ENCODE data around the gene CXCL8. TPM values are rescaled to one million over a fixed set of nuclear protein-coding genes. Genes with fewer than 3 reads are reported as not detected.

Gene CXCL8
- polyA plus RNA-seq, 1 of the 3 experiments (the other 2 are of a cell fraction): 6.0 TPM

DNA sequence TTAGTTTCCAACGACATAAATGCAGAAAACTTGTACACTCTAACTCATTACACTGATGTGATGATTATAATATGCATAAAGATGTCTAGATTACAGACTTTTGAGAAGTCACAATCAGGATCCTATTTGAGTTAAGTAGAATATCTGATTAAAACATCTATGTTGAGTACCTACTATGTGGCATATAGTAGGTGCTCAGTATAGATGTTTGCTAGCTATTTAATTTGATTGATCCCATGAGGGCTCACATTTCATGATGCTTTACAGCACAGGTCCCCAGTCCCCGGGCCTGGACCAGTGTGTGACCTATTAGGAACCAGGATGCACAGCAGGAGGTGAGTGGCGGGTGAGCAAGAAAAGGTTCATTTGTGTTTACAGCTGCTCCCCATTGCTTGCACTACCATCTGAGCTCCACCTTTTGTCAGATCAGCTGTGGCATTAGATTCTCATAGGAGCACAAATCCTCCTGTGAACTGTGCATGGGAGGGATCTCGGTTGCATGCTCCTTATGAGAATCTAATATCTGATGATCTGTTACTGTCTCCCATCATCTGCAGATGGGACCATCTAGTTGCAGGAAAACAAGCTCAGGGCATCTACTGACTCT, 33.0 kb upstream of the CXCL8 start:
- no peaks in the 10 kb centered on the region for H3K9me2 ChIP-seq
- WGBS (ENCODE audit: low lambda C conversion rate): 20% methylated on average over 4 of the region's 4 CpGs
- ChIA-PET CTCF (no interaction called here), POLR2A (no interaction called here)
- peak overlapping the region; percentile 70; the same call in 1 of the 2 replicates for H3K4me2 ChIP-seq
- TF ChIP-seq EP300 (IDR thresholded peaks at IDR 0.05; ENCODE audit: borderline replicate concordance in 1 of 2, low read depth in 1 of 2, low read length in 1 of 2): no peak
- TF ChIP-seq, protein P1, sequence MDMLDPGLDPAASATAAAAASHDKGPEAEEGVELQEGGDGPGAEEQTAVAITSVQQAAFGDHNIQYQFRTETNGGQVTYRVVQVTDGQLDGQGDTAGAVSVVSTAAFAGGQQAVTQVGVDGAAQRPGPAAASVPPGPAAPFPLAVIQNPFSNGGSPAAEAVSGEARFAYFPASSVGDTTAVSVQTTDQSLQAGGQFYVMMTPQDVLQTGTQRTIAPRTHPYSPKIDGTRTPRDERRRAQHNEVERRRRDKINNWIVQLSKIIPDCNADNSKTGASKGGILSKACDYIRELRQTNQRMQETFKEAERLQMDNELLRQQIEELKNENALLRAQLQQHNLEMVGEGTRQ (IDR thresholded peaks at IDR 0.05; ENCODE audit: borderline replicate concordance, low read depth, low read length): no peak
- TF ChIP-seq FOSL2 (IDR thresholded peaks at IDR 0.05; ENCODE audit: borderline replicate concordance, low read depth): no peak
- no peak for TF ChIP-seq JUND (IDR thresholded peaks at IDR 0.05)
- TF ChIP-seq RAD21 (IDR thresholded peaks at IDR 0.05; ENCODE audit: low read length): no peak
- TF ChIP-seq NFIC (IDR thresholded peaks at IDR 0.05; ENCODE audit: borderline replicate concordance): no peak
- no peak for TF ChIP-seq YY1 (IDR thresholded peaks at IDR 0.05; ENCODE audit: low read depth)
- TF ChIP-seq FOXM1 (IDR thresholded peaks at IDR 0.05; ENCODE audit: low read depth): no peak
- TF ChIP-seq, protein P2, sequence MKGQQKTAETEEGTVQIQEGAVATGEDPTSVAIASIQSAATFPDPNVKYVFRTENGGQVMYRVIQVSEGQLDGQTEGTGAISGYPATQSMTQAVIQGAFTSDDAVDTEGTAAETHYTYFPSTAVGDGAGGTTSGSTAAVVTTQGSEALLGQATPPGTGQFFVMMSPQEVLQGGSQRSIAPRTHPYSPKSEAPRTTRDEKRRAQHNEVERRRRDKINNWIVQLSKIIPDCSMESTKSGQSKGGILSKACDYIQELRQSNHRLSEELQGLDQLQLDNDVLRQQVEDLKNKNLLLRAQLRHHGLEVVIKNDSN (IDR thresholded peaks at IDR 0.05; ENCODE audit: borderline replicate concordance, low read depth): no peak
- TF ChIP-seq MXI1 (IDR thresholded peaks at IDR 0.05; ENCODE audit: low read depth, low read length): no peak
- no peak for TF ChIP-seq RFX5 (IDR thresholded peaks at IDR 0.05; ENCODE audit: low read length)
- TF ChIP-seq, protein P3, sequence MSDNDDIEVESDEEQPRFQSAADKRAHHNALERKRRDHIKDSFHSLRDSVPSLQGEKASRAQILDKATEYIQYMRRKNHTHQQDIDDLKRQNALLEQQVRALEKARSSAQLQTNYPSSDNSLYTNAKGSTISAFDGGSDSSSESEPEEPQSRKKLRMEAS (IDR thresholded peaks at IDR 0.05; ENCODE audit: low read depth): no peak
- no peak for TF ChIP-seq SMC3 (IDR thresholded peaks at IDR 0.05; ENCODE audit: low read depth, low read length)
- TF ChIP-seq TAF1 (IDR thresholded peaks at IDR 0.05; ENCODE audit: borderline replicate concordance, low read depth, low read length): no peak
- no peak for TF ChIP-seq ELF1 (IDR thresholded peaks at IDR 0.05)
- TF ChIP-seq RXRA (IDR thresholded peaks at IDR 0.05; ENCODE audit: borderline replicate concordance, low read depth): no peak
- TF ChIP-seq ZBTB33 (IDR thresholded peaks at IDR 0.05; ENCODE audit: borderline replicate concordance, low read depth): no peak
- no peak for TF ChIP-seq CTCF (IDR thresholded peaks at IDR 0.05)
- TF ChIP-seq GABPA (IDR thresholded peaks at IDR 0.05; ENCODE audit: low read depth): no peak
- H4K20me1 ChIP-seq (ENCODE audit: insufficient read depth): no peaks in the 10 kb centered on the region
- no peaks in the 10 kb centered on the region for H3K79me2 ChIP-seq (ENCODE audit: insufficient read depth)
- H3K36me3 ChIP-seq (replicated peaks in 1 of 2; ENCODE audit: control insufficient read depth in 1 of 2, insufficient read depth in 2 of 2, low read length in 1 of 2): no peaks in the 10 kb centered on the region
- no peaks in the 10 kb centered on the region for H3K27me3 ChIP-seq (ENCODE audit: insufficient read depth)
- peak overlapping the region in 1 of 2 experiments; percentile 98; a peak in 3 of 4 replicates for H3K27ac ChIP-seq (ENCODE audit: low read depth in 2 of 2, low read length in 1 of 2)
- no peak for DNase-seq
- H2AFZ ChIP-seq (ENCODE audit: low read depth): no peak overlapping the region
- no peaks in the 10 kb centered on the region for H3K9me3 ChIP-seq
- no peak overlapping the region; the same call in 1 of the 2 replicates for H3K9ac ChIP-seq
- H3K4me3 ChIP-seq (ENCODE audit: low read depth in 2 of 2, low read length in 1 of 2): no peak overlapping the region
- peaks cover 56% of the 10 kb centered on the region for H3F3A ChIP-seq (replicated peaks; ENCODE audit: insufficient read depth)
- H3K4me1 ChIP-seq (ENCODE audit: control insufficient read depth in 1 of 2, insufficient read depth in 2 of 2, low read depth in 1 of 2, low read length in 1 of 2): peaks cover 0 to 38% of the 10 kb centered on the region in 2 experiments; a peak in 3 of 4 replicates
